ENCODE data around the gene ZGPAT.

Gene ZGPAT

GRCh38 chr20:63747622-63748069 lies 39.8 kb downstream of the ZGPAT start:
- Histone ChIP-seq H2AFZ (ENCODE audit: low read depth, low read length) (no peak overlapping the region), H3K36me3 (replicated peaks; ENCODE audit: low read depth, low read length) (peaks cover 8% of the 10 kb centered on the region), H3K9ac (ENCODE audit: low read length) (no peak overlapping the region), H3K4me1 (ENCODE audit: low read length) (no peaks in the 10 kb centered on the region), H3K27me3 (ENCODE audit: low read depth, low read length) (no peaks in the 10 kb centered on the region), H4K20me1 (ENCODE audit: insufficient read depth, low read length) (no peaks in the 10 kb centered on the region), H3K9me3 (ENCODE audit: insufficient read depth, low read length) (no peaks in the 10 kb centered on the region), H3K4me3 (ENCODE audit: low read length) (no peak overlapping the region), H3K79me2 (ENCODE audit: low read length) (no peaks in the 10 kb centered on the region), H3K4me2 (ENCODE audit: low read length) (no peak overlapping the region), H3K27ac (ENCODE audit: low read length) (no peak overlapping the region)
- no peak for TF ChIP-seq CTCF (IDR thresholded peaks at IDR 0.05; ENCODE audit: low read depth, low read length)
- TF ChIP-seq EZH2phosphoT487 (IDR thresholded peaks at IDR 0.05; ENCODE audit: low read depth), result no peak

GRCh38 chr20:63748070-63748933 lies 40.5 kb downstream of the ZGPAT start:
- H3K9me3 ChIP-seq (ENCODE audit: insufficient read depth, low read length), result no peaks in the 10 kb centered on the region
- no peaks in the 10 kb centered on the region for H4K20me1 ChIP-seq (ENCODE audit: insufficient read depth, low read length)
- H3K27me3 ChIP-seq (ENCODE audit: low read depth, low read length), result no peaks in the 10 kb centered on the region
- H3K36me3 ChIP-seq (replicated peaks; ENCODE audit: low read depth, low read length), result peaks cover 5% of the 10 kb centered on the region
- H3K4me3 ChIP-seq (ENCODE audit: low read length), result no peak overlapping the region
- H3K79me2 ChIP-seq (ENCODE audit: low read length), result no peaks in the 10 kb centered on the region
- no peak overlapping the region for H3K9ac ChIP-seq (ENCODE audit: low read length)
- H2AFZ ChIP-seq (ENCODE audit: low read depth, low read length), result no peak overlapping the region
- no peak overlapping the region for H3K27ac ChIP-seq (ENCODE audit: low read length)
- no peaks in the 10 kb centered on the region for H3K4me1 ChIP-seq (ENCODE audit: low read length)
- TF ChIP-seq CTCF (IDR thresholded peaks at IDR 0.05; ENCODE audit: low read depth, low read length) (no peak), EZH2phosphoT487 (IDR thresholded peaks at IDR 0.05; ENCODE audit: low read depth) (no peak)
- H3K4me2 ChIP-seq (ENCODE audit: low read length), result no peak overlapping the region

DNA sequence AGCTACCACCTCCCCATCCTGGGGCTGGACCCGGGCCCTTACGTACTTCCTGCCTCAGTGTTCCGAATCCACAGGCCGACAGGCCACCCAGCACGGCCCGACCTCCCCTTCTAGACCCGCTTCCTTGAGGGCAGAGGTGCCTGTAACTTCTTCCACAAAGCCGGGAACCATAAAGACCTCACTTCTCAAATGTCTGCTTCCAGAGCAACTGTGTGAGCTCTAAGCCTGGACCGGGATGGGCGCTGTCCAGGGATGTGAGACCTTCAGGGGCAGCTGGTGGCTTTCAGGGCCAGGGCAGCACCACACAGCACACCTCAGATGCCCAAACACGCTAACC lies 41.1 kb downstream of the ZGPAT start:
- no peak overlapping the region for H2AFZ ChIP-seq (ENCODE audit: low read depth, low read length)

More for the DNA sequence above, 41.1 kb downstream of the ZGPAT start:
- TF ChIP-seq CTCF (IDR thresholded peaks at IDR 0.05; ENCODE audit: low read depth, low read length) (no peak), EZH2phosphoT487 (IDR thresholded peaks at IDR 0.05; ENCODE audit: low read depth) (no peak)
- Histone ChIP-seq H3K4me1 (ENCODE audit: low read length) (no peaks in the 10 kb centered on the region), H4K20me1 (ENCODE audit: insufficient read depth, low read length) (no peaks in the 10 kb centered on the region), H3K4me2 (ENCODE audit: low read length) (no peak overlapping the region), H3K79me2 (ENCODE audit: low read length) (no peaks in the 10 kb centered on the region), H3K4me3 (ENCODE audit: low read length) (no peak overlapping the region), H3K9ac (ENCODE audit: low read length) (no peak overlapping the region), H3K27ac (ENCODE audit: low read length) (no peak overlapping the region), H3K27me3 (ENCODE audit: low read depth, low read length) (no peaks in the 10 kb centered on the region), H3K36me3 (replicated peaks; ENCODE audit: low read depth, low read length) (no peaks in the 10 kb centered on the region), H3K9me3 (ENCODE audit: insufficient read depth, low read length) (no peaks in the 10 kb centered on the region)
